HepG2 (cell line): ENCODE measurements around the gene CASP12. TPM values are rescaled to one million over a fixed set of nuclear protein-coding genes. Genes with fewer than 3 reads are reported as not detected.

Source experiments
- ATAC-seq: fragments of 200-7000 bp; cut with Tn5 transposase; 3 replicates; pipeline ENCODE4 v1.9.1; 2020; ENCODE audit warnings: mild to moderate bottlenecking, moderate library complexity
- BruUV-seq: library from RNA; stranded (reverse); fragments of 400-500 nt; replicated peaks from 2 replicates; lab custom pipeline; 2021; lab: Mats Ljungman, UMichigan
- CTCF ChIA-PET: fragments of 300-600 bp; formaldehyde crosslinking; extraction: SDS; loops from one replicate; lab custom pipeline; 2021; ENCODE audit warnings: low total read pairs, inconsistent platforms, low intra/inter-chr PET ratio; lab: Yijun Ruan, JAX
- POLR2A ChIA-PET: fragments of 350-600 bp; sonication (Branson Sonifier 250); formaldehyde crosslinking; loops from one replicate; lab custom pipeline; 2020; ENCODE audit warnings: antibody characterized with exemption, inconsistent platforms; lab: Yijun Ruan, JAX
- DNase-seq: peaks from one replicate; pipeline ENCODE4 v3.0.0-alpha.2; 2015; ENCODE audit warnings: low spot score
- FAIRE-seq: peaks from 3 replicates; lab custom pipeline; 2011; peaks lifted over from hg19 to GRCh38; lab: Jason Lieb, UNC
- H2AFZ ChIP-seq: one replicate; pipeline ENCODE4 v1.6.1; 2011; ENCODE audit warnings: low read length, inconsistent platforms
- H3K27ac ChIP-seq: fragments of 300-600 bp; 3 replicates; pipeline ENCODE4 v1.8.0; 2011; ENCODE audit warnings: mixed run types, mild to moderate bottlenecking, mixed read lengths, low read length, inconsistent platforms; ENCODE audit not compliant: insufficient read depth; ENCODE audit errors: extremely low read length
- H3K27me3 ChIP-seq, 2 experiments: fragments of 200-600 bp in 1 of 2; 2 replicates in 1 of 2; 3 replicates in 1 of 2; pipeline versions ENCODE4 v1.6.0 to v1.8.0; 2011; ENCODE audit warnings: low read length in 2 of 2, mild to moderate bottlenecking in 2 of 2, moderate library complexity in 2 of 2, inconsistent platforms in 1 of 2; ENCODE audit not compliant: insufficient read depth in 2 of 2, control insufficient read depth in 1 of 2
- H3K36me3 ChIP-seq, 2 experiments: fragments of 200-600 bp in 1 of 2; replicated peaks in 1 of 2; 2 replicates in 1 of 2; 3 replicates in 1 of 2; pipeline versions ENCODE4 v1.5.1 to v1.8.0; 2011; ENCODE audit warnings: low read length in 2 of 2, inconsistent platforms in 1 of 2; ENCODE audit not compliant: insufficient read depth in 2 of 2, control insufficient read depth in 1 of 2
- H3K4me1 ChIP-seq: 2 replicates; pipeline ENCODE4 v1.5.1; 2012; ENCODE audit warnings: low read length, inconsistent platforms; ENCODE audit not compliant: insufficient read depth
- H3K4me2 ChIP-seq: 2 replicates; pipeline ENCODE4 v1.6.0; 2011; ENCODE audit warnings: low read depth, low read length, inconsistent platforms
- H3K4me3 ChIP-seq, 3 experiments: fragments of 200-600 bp in 1 of 3; sonication (generic), shearing (Covaris generic) in 1 of 3; replicated peaks in 1 of 3; 2 replicates each; pipeline ENCODE4 v1.5.1; 2011 to 2016; ENCODE audit warnings: low read length in 3 of 3, inconsistent platforms in 2 of 3, low read depth in 2 of 3, mild to moderate bottlenecking in 2 of 3, control low read depth in 1 of 3, mixed read lengths in 1 of 3; ENCODE audit not compliant: insufficient read depth in 1 of 3
- H3K79me2 ChIP-seq: one replicate; pipeline ENCODE4 v1.6.1; 2011; ENCODE audit warnings: low read length, inconsistent platforms; ENCODE audit not compliant: insufficient read depth
- H3K9ac ChIP-seq: 2 replicates; pipeline ENCODE4 v1.6.0; 2011; ENCODE audit warnings: mild to moderate bottlenecking, low read depth, low read length, inconsistent platforms; ENCODE audit not compliant: insufficient read depth
- H3K9me3 ChIP-seq: 2 replicates; pipeline ENCODE4 v1.5.1; 2012; ENCODE audit warnings: mild to moderate bottlenecking, low read length
- H4K20me1 ChIP-seq: 2 replicates; pipeline ENCODE4 v1.6.0; 2011; ENCODE audit warnings: inconsistent platforms, mild to moderate bottlenecking, low read length, moderate library complexity; ENCODE audit not compliant: insufficient read depth
- FOXC1 ChIP-seq: sonication (generic); formaldehyde crosslinking; IDR thresholded peaks from 2 replicates; pipeline ENCODE4 v1.8.0; 2022; ENCODE audit warnings: mild to moderate bottlenecking, missing genetic modification reagents, borderline replicate concordance
- GATAD2A ChIP-seq: IDR thresholded peaks from 2 replicates; pipeline ENCODE4 v1.6.1; 2016
- GFI1 ChIP-seq: sonication (generic); formaldehyde crosslinking; IDR thresholded peaks from 2 replicates; pipeline ENCODE4 v1.5.0; 2020; ENCODE audit warnings: missing genetic modification reagents, mild to moderate bottlenecking, borderline replicate concordance
- JDP2 ChIP-seq: sonication (generic); formaldehyde crosslinking; IDR thresholded peaks from 2 replicates; pipeline ENCODE4 v1.8.1; 2022; ENCODE audit warnings: missing genetic modification reagents, borderline replicate concordance
- ZNF552 ChIP-seq: sonication (generic); formaldehyde crosslinking; IDR thresholded peaks from 2 replicates; pipeline ENCODE4 v1.9.0; 2022; ENCODE audit warnings: missing genetic modification reagents, mild to moderate bottlenecking, borderline replicate concordance
- ZNF577 ChIP-seq: sonication (generic); formaldehyde crosslinking; IDR thresholded peaks from 2 replicates; pipeline ENCODE4 v1.4.0; 2020; ENCODE audit warnings: mild to moderate bottlenecking, low read depth, missing genetic modification reagents, borderline replicate concordance
- ZNF761 ChIP-seq: sonication (generic); formaldehyde crosslinking; conservative IDR thresholded peaks from 2 replicates; pipeline ENCODE4 v1.4.0; 2020; ENCODE audit warnings: mild to moderate bottlenecking, missing genetic modification reagents
- ZNF816 ChIP-seq: sonication (generic); formaldehyde crosslinking; IDR thresholded peaks from 2 replicates; pipeline ENCODE4 v1.8.0; 2022; ENCODE audit warnings: missing genetic modification reagents, mild to moderate bottlenecking, borderline replicate concordance
- ZSCAN30 ChIP-seq: sonication (generic); formaldehyde crosslinking; IDR thresholded peaks from 2 replicates; pipeline ENCODE4 v1.5.0; 2020; ENCODE audit warnings: mild to moderate bottlenecking, missing genetic modification reagents
- in situ Hi-C: cut with HindIII; loops from 2 replicates; pipeline ENCODE4 v1.10.0; 2017; ENCODE audit warnings: low pct_unique_long_range_greater_than_20kb; ENCODE audit not compliant: extremely low pct_ligation_motif_present
- intact Hi-C: fragments of 100-400 bp; cut with micrococcal nuclease; formaldehyde crosslinking; loops from one replicate; pipeline ENCODE4 v1.10.0; 2022; ENCODE audit not compliant: unreplicated experiment
- polyA plus RNA-seq, 8 experiments: library from polyadenylated mRNA; depleted of rRNA in 3 of 8; stranded (reverse) in 7 of 8; unstranded in 1 of 8; fragments of >200 nt; fragmentation: Illumina TruSeq in 4 of 8; extraction: Trizol in 4 of 8; gene quantifications; 2 replicates each; pipeline versions ENCODE4 v1.2.1 to v1.2.3, GENCODE V29; 2011 to 2016; ENCODE audit warnings: low read depth in 4 of 8, missing spikeins in 1 of 8, mixed read lengths in 1 of 8; ENCODE audit not compliant: insufficient read depth in 1 of 8
- total RNA-seq, 5 experiments: library from RNA; depleted of rRNA; stranded (reverse); fragments of >200 nt; fragmentation: Illumina TruSeq; extraction: Trizol; gene quantifications; 2 replicates each; pipeline ENCODE4 v1.2.3, GENCODE V29; 2016; ENCODE audit warnings: low read depth in 1 of 5
- TF ChIP-seq, protein P1 (sequence below): IDR thresholded peaks from 2 replicates; pipeline ENCODE4 v1.6.1; 2016; ENCODE audit warnings: mild to moderate bottlenecking
- TF ChIP-seq, protein P2 (sequence below): sonication (generic); formaldehyde crosslinking; IDR thresholded peaks from 2 replicates; pipeline ENCODE4 v1.4.0; 2020; ENCODE audit warnings: missing genetic modification reagents
- TF ChIP-seq, protein P3 (sequence below): IDR thresholded peaks from 2 replicates; pipeline ENCODE4 v1.6.1; 2016
- TF ChIP-seq, protein P4 (sequence below): sonication (generic); formaldehyde crosslinking; IDR thresholded peaks from 2 replicates; pipeline ENCODE4 v1.4.0; 2020; ENCODE audit warnings: missing genetic modification reagents; ENCODE audit errors: not compliant biosample characterization
- TF ChIP-seq, protein P5 (sequence below), 2 experiments: sonication (generic) in 1 of 2; formaldehyde crosslinking in 1 of 2; IDR thresholded peaks; 2 replicates each; pipeline versions ENCODE4 v1.4.0 to v1.6.1; 2016 to 2020; ENCODE audit warnings: borderline replicate concordance in 1 of 2, low read depth in 1 of 2, mild to moderate bottlenecking in 1 of 2, missing genetic modification reagents in 1 of 2

The CASP12 gene
- total and polyA plus RNA-seq, 2 of the 13 experiments (the other 11 are each of a cell fraction or from before 2014, with no cell fraction given) = not detected

DNA sequence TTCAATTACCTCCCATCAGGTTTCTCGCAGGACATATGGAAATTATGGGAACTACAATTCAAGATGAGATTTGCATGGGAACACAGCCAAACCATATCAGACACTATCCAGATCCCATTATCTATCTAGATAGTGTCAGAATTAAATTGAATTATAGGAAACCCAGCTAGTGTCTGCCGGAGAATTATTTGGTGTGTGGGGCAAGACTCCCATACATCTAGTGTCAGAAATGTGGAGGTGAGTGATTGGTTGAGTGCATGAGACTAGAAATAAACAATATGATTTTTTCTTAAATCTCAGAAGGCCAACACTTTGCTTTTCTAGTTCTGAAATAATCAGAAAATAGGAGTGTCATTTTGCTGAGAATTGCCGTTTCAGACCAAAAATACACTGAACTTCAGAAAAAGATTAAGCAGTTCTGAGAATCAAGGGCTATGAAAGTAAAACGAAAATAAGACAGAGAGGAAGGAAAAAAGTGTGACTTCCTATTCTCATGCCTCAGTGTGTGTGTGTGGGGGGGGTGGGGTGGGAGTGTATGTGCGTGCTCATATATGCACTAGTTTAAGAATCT is 21.3 kb downstream of the CASP12 start (continued):
- TF ChIP-seq, protein P1, sequence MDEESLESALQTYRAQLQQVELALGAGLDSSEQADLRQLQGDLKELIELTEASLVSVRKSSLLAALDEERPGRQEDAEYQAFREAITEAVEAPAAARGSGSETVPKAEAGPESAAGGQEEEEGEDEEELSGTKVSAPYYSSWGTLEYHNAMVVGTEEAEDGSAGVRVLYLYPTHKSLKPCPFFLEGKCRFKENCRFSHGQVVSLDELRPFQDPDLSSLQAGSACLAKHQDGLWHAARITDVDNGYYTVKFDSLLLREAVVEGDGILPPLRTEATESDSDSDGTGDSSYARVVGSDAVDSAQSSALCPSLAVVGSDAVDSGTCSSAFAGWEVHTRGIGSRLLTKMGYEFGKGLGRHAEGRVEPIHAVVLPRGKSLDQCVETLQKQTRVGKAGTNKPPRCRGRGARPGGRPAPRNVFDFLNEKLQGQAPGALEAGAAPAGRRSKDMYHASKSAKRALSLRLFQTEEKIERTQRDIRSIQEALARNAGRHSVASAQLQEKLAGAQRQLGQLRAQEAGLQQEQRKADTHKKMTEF (CRISPR knock-in tag) = no peak
- TF ChIP-seq, protein P2, sequence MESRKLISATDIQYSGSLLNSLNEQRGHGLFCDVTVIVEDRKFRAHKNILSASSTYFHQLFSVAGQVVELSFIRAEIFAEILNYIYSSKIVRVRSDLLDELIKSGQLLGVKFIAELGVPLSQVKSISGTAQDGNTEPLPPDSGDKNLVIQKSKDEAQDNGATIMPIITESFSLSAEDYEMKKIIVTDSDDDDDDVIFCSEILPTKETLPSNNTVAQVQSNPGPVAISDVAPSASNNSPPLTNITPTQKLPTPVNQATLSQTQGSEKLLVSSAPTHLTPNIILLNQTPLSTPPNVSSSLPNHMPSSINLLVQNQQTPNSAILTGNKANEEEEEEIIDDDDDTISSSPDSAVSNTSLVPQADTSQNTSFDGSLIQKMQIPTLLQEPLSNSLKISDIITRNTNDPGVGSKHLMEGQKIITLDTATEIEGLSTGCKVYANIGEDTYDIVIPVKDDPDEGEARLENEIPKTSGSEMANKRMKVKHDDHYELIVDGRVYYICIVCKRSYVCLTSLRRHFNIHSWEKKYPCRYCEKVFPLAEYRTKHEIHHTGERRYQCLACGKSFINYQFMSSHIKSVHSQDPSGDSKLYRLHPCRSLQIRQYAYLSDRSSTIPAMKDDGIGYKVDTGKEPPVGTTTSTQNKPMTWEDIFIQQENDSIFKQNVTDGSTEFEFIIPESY (CRISPR knock-in tag) = no peak
- TF ChIP-seq GFI1 (CRISPR knock-in tag) = no peak
- TF ChIP-seq ZNF816 = no peak
- no peak for TF ChIP-seq ZNF552 (CRISPR knock-in tag)
- TF ChIP-seq JDP2 = no peak

DNA sequence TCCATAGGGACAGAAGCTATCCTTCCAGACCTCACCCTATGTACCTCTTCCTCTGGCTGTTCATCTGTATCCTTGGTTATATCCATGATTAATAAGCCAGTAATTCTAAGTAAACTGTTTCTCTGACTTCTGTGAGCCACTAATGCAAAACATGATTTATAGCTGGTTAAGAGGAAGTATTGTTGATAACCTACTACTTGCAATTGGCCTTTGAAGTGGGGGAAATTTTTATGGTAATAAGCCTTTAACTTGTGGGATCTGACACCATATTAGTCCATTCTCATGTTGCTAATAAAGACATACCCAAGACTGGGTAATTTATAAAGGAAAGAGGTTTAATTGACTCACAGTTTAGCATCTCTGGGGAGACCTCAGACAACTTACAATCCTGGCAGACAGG is 21.9 kb downstream of the CASP12 start:
- Histone ChIP-seq H3K4me2 (no peak overlapping the region), H4K20me1 (no peaks in the 10 kb centered on the region), H3K4me3 (no peak overlapping the region), H3K27ac (no peak overlapping the region), H3K36me3 (no peaks in the 10 kb centered on the region), H2AFZ (no peak overlapping the region), H3K4me1 (no peaks in the 10 kb centered on the region), H3K9me3 (no peaks in the 10 kb centered on the region), H3K27me3 (no peaks in the 10 kb centered on the region), H3K79me2 (no peaks in the 10 kb centered on the region), H3K9ac (no peak overlapping the region)
- in situ Hi-C loops (no loop called here), intact Hi-C loops (no loop called here)
- no peak for FAIRE-seq
- DNase-seq = no peak
- ATAC-seq = no peak
- POLR2A ChIA-PET = no interaction called here
- CTCF ChIA-PET = no interaction called here
- BruUV-seq = no TSS peak
- TF ChIP-seq ZNF577 (CRISPR knock-in tag) (no peak), ZNF761 (CRISPR knock-in tag) (no peak), GATAD2A (CRISPR knock-in tag) (no peak), ZSCAN30 (CRISPR knock-in tag) (no peak), FOXC1 (no peak)
- TF ChIP-seq, protein P3, sequence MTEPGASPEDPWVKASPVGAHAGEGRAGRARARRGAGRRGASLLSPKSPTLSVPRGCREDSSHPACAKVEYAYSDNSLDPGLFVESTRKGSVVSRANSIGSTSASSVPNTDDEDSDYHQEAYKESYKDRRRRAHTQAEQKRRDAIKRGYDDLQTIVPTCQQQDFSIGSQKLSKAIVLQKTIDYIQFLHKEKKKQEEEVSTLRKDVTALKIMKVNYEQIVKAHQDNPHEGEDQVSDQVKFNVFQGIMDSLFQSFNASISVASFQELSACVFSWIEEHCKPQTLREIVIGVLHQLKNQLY (CRISPR knock-in tag) = no peak
- TF ChIP-seq, protein P4, sequence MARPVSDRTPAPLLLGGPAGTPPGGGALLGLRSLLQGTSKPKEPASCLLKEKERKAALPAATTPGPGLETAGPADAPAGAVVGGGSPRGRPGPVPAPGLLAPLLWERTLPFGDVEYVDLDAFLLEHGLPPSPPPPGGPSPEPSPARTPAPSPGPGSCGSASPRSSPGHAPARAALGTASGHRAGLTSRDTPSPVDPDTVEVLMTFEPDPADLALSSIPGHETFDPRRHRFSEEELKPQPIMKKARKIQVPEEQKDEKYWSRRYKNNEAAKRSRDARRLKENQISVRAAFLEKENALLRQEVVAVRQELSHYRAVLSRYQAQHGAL (CRISPR knock-in tag) = no peak
- TF ChIP-seq, protein P5, sequence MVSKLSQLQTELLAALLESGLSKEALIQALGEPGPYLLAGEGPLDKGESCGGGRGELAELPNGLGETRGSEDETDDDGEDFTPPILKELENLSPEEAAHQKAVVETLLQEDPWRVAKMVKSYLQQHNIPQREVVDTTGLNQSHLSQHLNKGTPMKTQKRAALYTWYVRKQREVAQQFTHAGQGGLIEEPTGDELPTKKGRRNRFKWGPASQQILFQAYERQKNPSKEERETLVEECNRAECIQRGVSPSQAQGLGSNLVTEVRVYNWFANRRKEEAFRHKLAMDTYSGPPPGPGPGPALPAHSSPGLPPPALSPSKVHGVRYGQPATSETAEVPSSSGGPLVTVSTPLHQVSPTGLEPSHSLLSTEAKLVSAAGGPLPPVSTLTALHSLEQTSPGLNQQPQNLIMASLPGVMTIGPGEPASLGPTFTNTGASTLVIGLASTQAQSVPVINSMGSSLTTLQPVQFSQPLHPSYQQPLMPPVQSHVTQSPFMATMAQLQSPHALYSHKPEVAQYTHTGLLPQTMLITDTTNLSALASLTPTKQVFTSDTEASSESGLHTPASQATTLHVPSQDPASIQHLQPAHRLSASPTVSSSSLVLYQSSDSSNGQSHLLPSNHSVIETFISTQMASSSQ (IDR thresholded peaks at IDR 0.05; ENCODE audit: low read depth) = no peak
- TF ChIP-seq, protein P5 (CRISPR knock-in tag; IDR thresholded peaks at IDR 0.05; ENCODE audit: borderline replicate concordance) = no peak
